Uterus (tissue), 2 donors: ENCODE data around the gene PPEF1.

Experiments
- CTCF ChIP-seq, 4 experiments: fragments of 200-600 bp in 2 of 4; fragments of 450-650 bp in 2 of 4; sonication (generic) in 2 of 4; IDR thresholded peaks; one replicate each; pipeline ENCODE4 v1.5.1; 2016 to 2019; ENCODE audit warnings: antibody characterized with exemption in 4 of 4, mild to moderate bottlenecking in 2 of 4, moderate library complexity in 1 of 4
- POLR2A ChIP-seq, 2 donors: fragments of 450-650 bp; IDR thresholded peaks; one replicate each; pipeline ENCODE4 v1.6.1; 2016; ENCODE audit warnings: antibody characterized with exemption in 2 of 2, mild to moderate bottlenecking in 1 of 2, moderate library complexity in 1 of 2

- no peak for TF ChIP-seq CTCF (IDR thresholded peaks at IDR 0.05)
- no peak for TF ChIP-seq POLR2A (IDR thresholded peaks at IDR 0.05)
Measured at GRCh38 chrX:18875256-18875878, 167.9 kb downstream of the PPEF1 start.
